ENCODE data around the gene C1orf167.
"Not testable (repeated sequence)": the region's sequence is repeated elsewhere in the genome, so short reads cannot be mapped to it uniquely, and the experiment has no call there.

C1orf167 gene

DNA sequence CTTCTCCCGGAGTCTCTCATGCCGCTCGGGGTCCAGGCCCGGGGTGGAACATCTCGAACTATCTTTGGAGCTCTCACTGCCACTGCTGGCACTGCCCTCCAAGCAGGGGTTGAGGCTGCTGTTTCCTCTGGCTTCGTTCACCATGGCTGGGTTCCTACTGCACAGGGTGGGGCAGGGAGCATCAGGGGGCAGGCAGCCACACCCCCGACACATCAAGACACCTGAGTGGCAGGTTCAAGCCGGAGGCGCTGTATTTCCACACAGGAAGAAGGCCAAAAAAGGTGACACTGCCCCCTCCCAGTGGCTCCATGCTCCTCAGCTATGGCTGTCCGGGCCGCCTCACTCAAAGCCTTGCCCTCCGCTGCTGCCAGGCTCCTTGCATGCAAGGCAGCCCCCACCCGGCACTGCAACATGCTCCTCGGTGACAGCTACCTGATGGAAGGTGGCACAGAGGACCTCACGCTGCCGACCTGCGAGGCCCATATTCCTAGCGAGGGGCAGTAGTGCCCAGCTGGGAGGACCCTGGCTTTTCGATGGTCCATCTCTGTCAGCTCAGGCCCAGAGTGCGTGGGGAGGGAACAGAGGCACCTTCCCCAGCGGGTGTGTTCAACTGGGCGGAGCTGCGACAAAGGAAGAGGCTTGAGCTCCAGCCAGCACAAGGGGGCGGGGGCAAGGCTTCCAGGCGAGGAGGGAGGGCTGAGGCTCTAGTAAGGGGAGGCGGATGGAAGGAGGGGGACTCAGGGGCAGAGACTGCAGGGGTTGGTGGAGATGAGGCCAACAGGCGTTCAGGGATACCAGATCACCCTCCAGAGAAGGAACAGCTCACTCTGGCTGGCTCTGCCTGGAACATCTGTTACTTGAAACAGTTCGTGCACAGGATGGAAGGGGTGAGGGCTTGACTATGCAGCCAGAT lies 41.2 kb downstream of the C1orf167 start:
- DNase-seq, result peak; percentile 72

- DNase-seq, result not testable (repeated sequence)
Observed at GRCh38 chr1:11803924-11804665, 42.1 kb downstream of the C1orf167 start.

DNA sequence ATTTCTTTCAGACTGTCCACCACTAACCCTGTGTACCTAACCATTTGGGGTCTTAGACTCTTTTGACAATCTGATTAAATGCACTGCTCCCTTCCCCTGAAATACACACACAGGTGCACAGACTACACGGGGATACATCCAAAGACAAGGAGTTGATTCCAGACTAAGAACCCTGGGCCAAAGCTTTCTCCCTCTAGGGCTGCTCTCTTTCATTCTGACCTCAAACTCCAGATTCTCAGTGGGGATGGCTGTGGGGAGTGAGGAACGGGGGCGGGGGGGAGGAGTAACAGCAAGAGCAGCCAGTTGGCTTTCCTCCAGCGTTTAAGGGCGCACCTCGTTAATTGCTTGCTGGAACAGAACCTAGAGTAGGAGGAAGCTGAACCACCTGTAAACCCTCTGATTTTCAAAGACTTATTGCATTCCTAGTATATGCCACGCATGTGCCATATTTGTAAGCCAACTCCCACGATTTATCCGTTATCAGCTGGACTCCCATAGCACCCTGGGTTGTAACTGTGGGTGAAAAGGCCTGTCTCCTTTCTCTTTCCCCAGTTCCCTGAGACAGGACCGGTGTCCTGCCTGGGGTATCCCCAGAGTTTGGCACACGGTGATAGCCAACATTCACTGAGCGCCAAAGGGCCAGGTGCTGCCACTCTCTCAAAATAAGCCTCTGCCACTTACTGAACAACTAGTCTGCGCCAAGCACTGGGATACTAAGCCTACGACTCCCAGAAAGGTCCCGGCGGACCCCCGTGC lies 42.9 kb downstream of the C1orf167 start:
- no peak for DNase-seq

DNA sequence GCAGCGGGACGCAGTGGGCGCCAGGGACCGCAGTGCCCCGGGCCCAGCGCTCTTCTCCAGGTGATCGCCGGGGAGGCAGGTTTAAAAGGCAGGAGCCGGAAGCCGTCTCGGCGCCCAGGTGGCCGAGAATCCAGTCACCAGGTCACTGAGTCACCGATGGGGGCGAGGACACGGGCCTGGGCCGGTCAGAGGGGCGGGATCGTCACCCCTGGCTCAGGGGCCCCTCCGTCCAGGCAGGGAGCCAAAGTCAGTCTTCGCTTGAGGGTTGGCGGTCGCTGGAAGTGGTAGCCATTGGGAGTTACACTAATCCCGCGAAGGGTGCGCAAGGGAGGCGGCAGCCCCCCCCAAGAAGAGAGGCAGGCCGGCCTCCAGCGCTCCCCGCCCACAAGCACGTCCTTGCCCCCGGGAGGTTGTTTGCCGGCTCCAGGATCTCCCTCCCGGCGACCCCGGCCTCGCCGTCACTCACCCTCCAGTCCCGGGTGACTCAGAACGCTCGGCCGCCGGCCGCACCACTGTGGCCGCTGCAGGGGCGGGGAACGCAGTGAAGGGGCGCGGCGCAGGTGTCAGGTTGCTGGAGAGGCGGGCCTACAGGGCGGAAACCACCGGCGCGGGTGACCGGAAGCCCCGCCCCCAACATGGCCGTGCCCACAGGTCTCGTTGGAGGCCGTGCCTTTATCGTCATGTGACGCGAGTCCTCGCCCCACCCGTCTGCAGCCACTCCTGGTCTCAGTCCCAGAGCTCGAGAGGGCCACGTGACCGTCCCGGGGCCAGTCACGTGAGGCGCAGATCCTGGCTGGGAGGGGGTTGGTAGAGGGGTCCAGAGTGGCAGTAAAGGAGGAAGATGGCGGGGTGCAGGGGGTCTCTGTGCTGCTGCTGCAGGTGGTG lies 43.7 kb downstream of the C1orf167 start, which contains the start of the genes CLCN6 and MTHFR:
Gene CLCN6 (plus strand): TSS at position 770 of the 885 bp plus-strand sequence. CDS start 72 bp downstream, at position 842.
Gene MTHFR (minus strand): TSS at position 543 of the 885 bp plus-strand sequence. CDS start 2,848 bp downstream, outside the sequence.
- DNase-seq, result peak; percentile 97

DNA sequence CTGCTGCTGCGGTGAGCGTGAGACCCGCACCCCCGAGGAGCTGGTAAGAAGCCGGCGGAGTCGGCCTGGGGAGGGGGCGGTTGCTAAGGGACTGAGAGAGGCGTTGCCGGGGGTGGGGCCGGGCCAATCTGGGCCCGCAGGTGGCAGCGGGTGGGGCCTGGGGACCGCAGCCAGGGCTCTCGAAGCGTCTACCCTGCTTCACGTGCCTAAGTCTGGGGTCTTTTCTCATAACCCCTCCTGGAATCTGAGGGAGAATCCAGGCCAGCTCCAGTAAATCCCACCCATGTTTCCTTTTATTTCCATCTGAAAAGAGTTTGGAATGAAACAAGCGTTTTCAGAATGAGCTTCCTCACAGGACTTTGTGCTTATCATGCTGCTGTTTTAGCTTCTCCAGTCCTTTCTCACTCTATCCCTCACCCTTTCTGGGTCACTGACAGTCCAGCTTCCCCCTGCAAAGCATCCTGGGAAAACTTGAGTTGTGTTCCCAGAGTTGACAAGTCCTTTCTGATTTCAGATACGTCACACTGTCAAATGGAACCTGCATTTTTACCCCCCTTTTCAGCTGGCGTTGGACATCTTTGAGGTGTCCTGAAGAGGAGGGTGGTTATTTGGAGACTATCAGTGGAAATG lies 44.4 kb downstream of the C1orf167 start:
- DNase-seq, result no peak

DNA sequence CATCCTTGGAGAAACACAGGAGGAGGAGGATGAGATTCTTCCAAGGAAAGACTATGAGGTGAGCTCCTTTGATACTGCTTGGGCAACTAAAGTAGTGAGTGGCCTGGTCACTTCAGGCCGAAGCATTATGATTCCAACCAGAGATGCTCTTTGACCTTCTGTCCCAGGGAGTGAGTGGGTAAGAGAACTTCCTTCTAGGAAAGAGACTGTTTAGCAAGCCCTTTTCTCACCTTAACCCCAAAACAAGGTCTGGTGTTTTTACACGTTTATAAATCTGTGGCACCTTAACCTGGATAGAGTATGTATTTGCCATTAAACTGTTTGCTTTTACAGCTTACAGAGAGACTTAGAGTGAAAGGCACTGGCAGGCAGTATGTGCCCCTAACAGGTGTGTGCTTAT lies 45.1 kb downstream of the C1orf167 start:
- no peak for DNase-seq

- DNase-seq, result no peak
Observed at GRCh38 chr1:11813021-11813420, 51.0 kb downstream of the C1orf167 start.

GRCh38 chr1:11817192-11817591 lies 55.2 kb downstream of the C1orf167 start:
- no peak for DNase-seq

GRCh38 chr1:11822091-11822490 lies 60.1 kb downstream of the C1orf167 start:
- no peak for DNase-seq

DNA sequence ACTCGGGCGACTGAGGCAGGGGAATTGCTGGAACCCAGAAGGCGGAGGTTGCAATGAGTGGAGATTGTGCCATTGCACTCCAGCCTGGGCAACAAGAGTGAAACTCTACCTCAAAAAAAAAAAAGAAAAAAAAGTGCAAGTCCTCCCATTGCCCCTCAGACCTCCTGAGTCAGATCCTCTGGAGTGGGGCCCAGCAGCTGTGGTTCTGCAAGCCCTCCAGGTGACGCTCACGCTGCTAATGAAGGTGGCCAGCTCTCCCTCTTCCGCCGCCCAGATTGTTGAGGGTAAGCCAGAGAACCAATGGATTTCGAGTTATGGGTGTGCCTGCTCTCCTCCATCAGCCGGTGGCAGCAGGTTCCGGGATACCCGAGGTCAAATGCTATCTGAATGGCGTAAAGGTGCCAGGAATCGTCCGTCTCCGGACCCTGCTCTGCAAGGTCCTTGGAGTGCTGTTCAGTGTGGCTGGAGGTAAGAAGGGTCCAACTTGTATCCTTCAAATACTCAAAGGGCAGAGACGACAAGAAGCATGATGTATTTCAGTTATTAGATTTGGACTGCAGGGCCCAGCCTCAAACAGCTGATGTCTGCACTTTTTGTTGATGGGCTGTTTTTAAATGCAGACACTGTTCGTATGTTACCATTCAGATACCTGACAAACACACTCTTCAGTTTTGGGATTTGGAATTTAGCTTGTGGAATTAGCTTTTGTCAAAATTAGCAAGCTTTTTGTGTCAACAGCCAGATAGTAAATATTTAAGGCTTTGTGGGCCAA lies 61.6 kb downstream of the C1orf167 start:
- DNase-seq, result no peak

DNA sequence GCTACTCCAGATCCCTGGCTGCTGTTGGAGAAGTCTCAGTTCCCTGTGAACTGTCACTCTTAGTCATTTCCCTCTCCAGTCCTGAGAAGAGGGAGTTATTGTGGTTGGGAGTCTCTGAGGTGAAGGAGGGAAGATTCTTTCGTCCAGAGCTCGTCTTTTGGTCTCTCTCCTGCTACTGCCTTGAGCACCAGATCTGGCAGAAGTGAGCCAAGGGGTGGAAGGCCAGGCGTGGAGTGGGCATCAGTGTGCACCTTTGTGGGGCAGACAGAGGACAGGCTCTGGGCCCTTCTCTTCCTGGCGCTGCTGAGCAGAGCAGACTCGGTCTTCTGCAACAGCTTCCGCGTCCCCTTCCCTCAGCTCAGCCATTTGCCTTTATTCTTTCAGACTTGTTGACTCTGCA lies 63.1 kb downstream of the C1orf167 start:
- DNase-seq, result no peak

DNA sequence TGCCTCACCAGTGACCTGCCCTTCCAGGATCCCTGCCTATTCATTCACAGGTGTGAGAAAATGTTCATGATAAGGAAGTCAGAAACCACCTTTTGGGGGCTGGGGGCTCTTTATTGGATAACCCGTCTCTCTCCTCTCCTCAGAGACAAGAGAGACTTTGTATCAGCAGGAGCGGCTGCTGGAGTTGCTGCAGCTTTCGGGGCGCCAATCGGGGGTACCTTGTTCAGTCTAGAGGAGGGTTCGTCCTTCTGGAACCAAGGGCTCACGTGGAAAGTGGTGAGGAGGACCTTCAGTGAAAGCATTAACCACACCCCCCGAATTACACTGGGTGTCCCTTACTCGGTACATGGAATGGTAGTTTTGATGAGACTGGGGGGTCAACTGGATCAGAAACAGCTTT lies 65.0 kb downstream of the C1orf167 start:
- DNase-seq, result no peak

- DNase-seq, result no peak
Observed at GRCh38 chr1:11828511-11828910, 66.5 kb downstream of the C1orf167 start.

GRCh38 chr1:11831945-11832725 lies 70.1 kb downstream of the C1orf167 start:
- DNase-seq, result no peak

DNA sequence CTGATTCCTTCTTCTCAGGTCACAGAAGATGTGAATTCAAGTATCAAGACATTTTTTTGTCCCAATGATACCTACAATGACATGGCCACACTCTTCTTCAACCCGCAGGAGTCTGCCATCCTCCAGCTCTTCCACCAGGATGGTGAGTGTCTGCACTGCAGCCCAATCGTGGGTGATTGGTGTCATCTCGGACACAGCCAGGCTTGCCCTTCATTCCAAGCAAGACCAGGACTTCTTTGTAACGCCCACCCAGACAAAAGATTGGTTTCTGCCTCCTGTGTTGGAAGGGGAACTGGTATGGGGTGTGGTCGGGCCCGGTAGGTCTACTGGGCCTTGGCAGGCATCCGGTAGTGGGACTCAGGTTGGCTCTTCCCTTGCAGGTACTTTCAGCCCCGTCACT lies 71.5 kb downstream of the C1orf167 start:
- no peak for DNase-seq

DNA sequence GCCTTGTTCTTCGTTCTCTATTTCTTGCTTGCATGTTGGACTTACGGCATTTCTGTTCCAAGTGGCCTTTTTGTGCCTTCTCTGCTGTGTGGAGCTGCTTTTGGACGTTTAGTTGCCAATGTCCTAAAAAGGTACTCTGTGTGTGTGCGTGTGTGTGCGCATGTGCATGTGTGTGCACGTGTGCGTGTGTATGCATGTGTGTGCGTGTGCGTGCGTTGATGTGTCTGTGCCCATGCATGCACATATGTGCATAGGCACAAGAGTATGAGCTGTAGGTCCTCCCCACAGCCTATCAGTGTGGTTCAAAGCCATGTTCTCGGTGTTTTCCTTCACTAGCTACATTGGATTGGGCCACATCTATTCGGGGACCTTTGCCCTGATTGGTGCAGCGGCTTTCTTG lies 71.9 kb downstream of the C1orf167 start:
- no peak for DNase-seq

- no peak for DNase-seq
Observed at GRCh38 chr1:11835441-11836225, 73.6 kb downstream of the C1orf167 start.

DNA sequence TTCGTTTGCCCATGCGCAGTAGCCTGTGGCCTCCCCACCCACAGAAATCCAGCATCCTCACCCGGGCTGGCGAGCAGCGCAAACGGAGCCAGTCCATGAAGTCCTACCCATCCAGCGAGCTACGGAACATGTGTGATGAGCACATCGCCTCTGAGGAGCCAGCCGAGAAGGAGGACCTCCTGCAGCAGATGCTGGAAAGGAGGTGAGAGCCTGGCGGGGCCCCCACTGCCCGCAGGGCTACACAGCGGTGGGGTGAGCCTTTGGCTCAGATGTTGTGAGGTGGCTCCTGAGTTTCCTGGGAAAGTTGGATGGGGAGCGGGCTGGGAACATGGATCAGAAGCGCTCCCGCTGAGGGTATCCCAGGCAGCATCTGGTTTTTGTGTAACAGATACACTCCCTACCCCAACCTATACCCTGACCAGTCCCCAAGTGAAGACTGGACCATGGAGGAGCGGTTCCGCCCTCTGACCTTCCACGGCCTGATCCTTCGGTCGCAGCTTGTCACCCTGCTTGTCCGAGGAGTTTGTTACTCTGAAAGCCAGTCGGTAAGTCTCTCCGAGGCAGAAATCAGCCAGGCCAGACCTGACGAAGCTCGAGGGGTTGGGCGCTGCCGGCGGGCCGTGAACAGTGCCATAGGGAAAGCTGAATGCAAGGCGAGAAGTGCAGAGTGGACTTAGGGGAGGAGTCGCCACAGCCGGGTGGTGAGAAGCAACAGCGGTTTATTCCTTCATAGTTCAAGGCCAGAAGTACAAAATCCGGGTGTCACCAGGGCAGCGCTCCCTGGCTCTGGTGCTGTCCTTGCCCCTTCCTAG lies 75.2 kb downstream of the C1orf167 start:
- DNase-seq, result no peak
